HepG2 (cell line): ENCODE measurements around the gene NKAIN4. TPM values are rescaled to one million over a fixed set of nuclear protein-coding genes. Genes with fewer than 3 reads are reported as not detected.

Experiments
- ARNTL ChIP-seq: sonication (generic); formaldehyde crosslinking; IDR thresholded peaks from 2 replicates; pipeline ENCODE4 v1.4.0; 2020; ENCODE audit warnings: mild to moderate bottlenecking, missing genetic modification reagents
- BRCA1 ChIP-seq: sonication (generic); formaldehyde crosslinking; IDR thresholded peaks from 2 replicates; pipeline ENCODE4 v1.4.0; 2020; ENCODE audit warnings: missing genetic modification reagents
- CBX5 ChIP-seq: sonication (generic); formaldehyde crosslinking; IDR thresholded peaks from 2 replicates; pipeline ENCODE4 v1.4.0; 2020; ENCODE audit warnings: missing genetic modification reagents, borderline replicate concordance
- CCDC6 ChIP-seq: sonication (generic); formaldehyde crosslinking; IDR thresholded peaks from 2 replicates; pipeline ENCODE4 v1.8.1; 2022; ENCODE audit warnings: mild to moderate bottlenecking, missing genetic modification reagents, moderate library complexity
- DPF2 ChIP-seq: sonication (generic); formaldehyde crosslinking; IDR thresholded peaks from 2 replicates; pipeline ENCODE4 v1.4.0; 2020; ENCODE audit warnings: mild to moderate bottlenecking, low read depth, missing genetic modification reagents, borderline replicate concordance
- DZIP1 ChIP-seq: sonication (generic); formaldehyde crosslinking; IDR thresholded peaks from 2 replicates; pipeline ENCODE4 v1.5.0; 2020; ENCODE audit warnings: mild to moderate bottlenecking, missing genetic modification reagents
- KIAA2018 ChIP-seq: sonication (generic); formaldehyde crosslinking; IDR thresholded peaks from 2 replicates; pipeline ENCODE4 v1.5.0; 2020; ENCODE audit warnings: mild to moderate bottlenecking, missing genetic modification reagents, borderline replicate concordance
- RAD21 ChIP-seq: fragments of 450-650 bp; formaldehyde crosslinking; IDR thresholded peaks from 2 replicates; pipeline ENCODE4 v1.5.0; 2020; ENCODE audit warnings: mild to moderate bottlenecking
- SAP130 ChIP-seq: IDR thresholded peaks from 2 replicates; pipeline ENCODE4 v1.6.1; 2016; ENCODE audit warnings: low read depth
- SIX4 ChIP-seq: sonication (generic); formaldehyde crosslinking; IDR thresholded peaks from 2 replicates; pipeline ENCODE4 v1.4.0; 2020; ENCODE audit warnings: missing genetic modification reagents
- SOX13 ChIP-seq, 3 experiments: fragments of 450-650 bp in 1 of 3; sonication (generic) in 1 of 3; formaldehyde crosslinking in 1 of 3; IDR thresholded peaks in 2 of 3; conservative IDR thresholded peaks in 1 of 3; 2 replicates each; pipeline versions ENCODE4 v1.5.0 to v1.6.1; 2016 to 2020; ENCODE audit warnings: antibody characterized with exemption in 1 of 3, mild to moderate bottlenecking in 1 of 3, missing compliant biosample characterization in 1 of 3, missing genetic modification reagents in 1 of 3, moderate library complexity in 1 of 3
- WIZ ChIP-seq: sonication (generic); formaldehyde crosslinking; IDR thresholded peaks from 2 replicates; pipeline ENCODE4 v1.5.1; 2020; ENCODE audit warnings: mild to moderate bottlenecking, missing genetic modification reagents
- ZMYM4 ChIP-seq: sonication (generic); formaldehyde crosslinking; IDR thresholded peaks from 2 replicates; pipeline ENCODE4 v1.8.1; 2023; ENCODE audit warnings: mild to moderate bottlenecking, missing genetic modification reagents
- ZNF101 ChIP-seq: sonication (generic); formaldehyde crosslinking; IDR thresholded peaks from 2 replicates; pipeline ENCODE4 v1.4.0; 2020; ENCODE audit warnings: mild to moderate bottlenecking, low read depth, missing genetic modification reagents, borderline replicate concordance
- ZNF570 ChIP-seq: sonication (generic); formaldehyde crosslinking; IDR thresholded peaks from 2 replicates; pipeline ENCODE4 v1.4.0; 2020; ENCODE audit warnings: mild to moderate bottlenecking, missing genetic modification reagents, borderline replicate concordance
- ZNF605 ChIP-seq: sonication (generic); formaldehyde crosslinking; IDR thresholded peaks from 2 replicates; pipeline ENCODE4 v1.8.0; 2022; ENCODE audit warnings: mild to moderate bottlenecking, missing genetic modification reagents
- ZNF720 ChIP-seq: sonication (generic); formaldehyde crosslinking; IDR thresholded peaks from 2 replicates; pipeline ENCODE4 v1.4.0; 2020; ENCODE audit warnings: missing genetic modification reagents
- ZSCAN25 ChIP-seq: sonication (generic); formaldehyde crosslinking; IDR thresholded peaks from 2 replicates; pipeline ENCODE4 v1.8.0; 2022; ENCODE audit warnings: mild to moderate bottlenecking, missing genetic modification reagents
- polyA plus RNA-seq, 8 experiments: library from polyadenylated mRNA; depleted of rRNA in 3 of 8; stranded (reverse) in 7 of 8; unstranded in 1 of 8; fragments of >200 nt; fragmentation: Illumina TruSeq in 4 of 8; extraction: Trizol in 4 of 8; gene quantifications; 2 replicates each; pipeline versions ENCODE4 v1.2.1 to v1.2.3, GENCODE V29; 2011 to 2016; ENCODE audit warnings: low read depth in 4 of 8, missing spikeins in 1 of 8, mixed read lengths in 1 of 8; ENCODE audit not compliant: insufficient read depth in 1 of 8
- total RNA-seq, 5 experiments: library from RNA; depleted of rRNA; stranded (reverse); fragments of >200 nt; fragmentation: Illumina TruSeq; extraction: Trizol; gene quantifications; 2 replicates each; pipeline ENCODE4 v1.2.3, GENCODE V29; 2016; ENCODE audit warnings: low read depth in 1 of 5

Gene NKAIN4
- total and polyA plus RNA-seq, 2 of the 13 experiments (the other 11 are each of a cell fraction or from before 2014, with no cell fraction given), result not detected

GRCh38 chr20:63216041-63216848 is 38.0 kb downstream of the NKAIN4 start, which contains the start of gene YTHDF1 (continued):
- TF ChIP-seq DPF2 (CRISPR knock-in tag) (peak; percentile 65; the same call in 1 of the 2 replicates), ARNTL (peak; percentile 92; the same call in 1 of the 2 replicates), SAP130 (peak; percentile 93), CBX5 (CRISPR knock-in tag) (peak; percentile 48; the same call in 1 of the 2 replicates), ZNF570 (CRISPR knock-in tag) (peak; percentile 99), KIAA2018 (CRISPR knock-in tag) (no peak), WIZ (no peak; the same call in 1 of the 2 replicates), ZSCAN25 (CRISPR knock-in tag) (peak; percentile 82), ZNF101 (CRISPR knock-in tag) (peak; percentile 94; the same call in 1 of the 2 replicates), ZNF605 (CRISPR knock-in tag) (peak; percentile 98), RAD21 (CRISPR knock-in tag) (0 out of 2 replicates have a peak, but pooled peaks have one; percentile 50), SOX13 (IDR thresholded peaks at IDR 0.05) (peak; percentile 28; the same call in 1 of the 2 replicates), SOX13 (CRISPR knock-in tag; conservative IDR thresholded peaks at IDR 0.05 in 1 of 2, IDR thresholded peaks at IDR 0.05 in 1 of 2) (peak in 1 of 2 experiments; percentile 64; a peak in 1 of 4 replicates), ZMYM4 (CRISPR knock-in tag) (peak; percentile 38; the same call in 1 of the 2 replicates), SIX4 (CRISPR knock-in tag) (peak; percentile 55), ZNF720 (CRISPR knock-in tag) (no peak), BRCA1 (peak; percentile 86; the same call in 1 of the 2 replicates), DZIP1 (CRISPR knock-in tag) (peak; percentile 68; the same call in 1 of the 2 replicates), CCDC6 (CRISPR knock-in tag) (peak; percentile 91)
